Adipose tissue (tissue), 3 donors: Measurements from ENCODE around the gene SDHC. TPM values are rescaled to one million over a fixed set of nuclear protein-coding genes. Genes with fewer than 3 reads are reported as not detected.
"Not testable (repeated sequence)": the region's sequence is repeated elsewhere in the genome, so short reads cannot be mapped to it uniquely, and the experiment has no call there.

Source experiments
- H3K27ac ChIP-seq: one replicate; pipeline ENCODE4 v1.5.1; 2013; ENCODE audit warnings: low read depth, low read length
- WGBS, 3 donors: extraction: QIAGEN DNeasy Blood & Tissue Kit; methylation state at CpG; one replicate each; pipeline ENCODE4 v1.1.7; 2013; 5-methylcytosine and 5-hydroxymethylcytosine counted together
- polyA plus RNA-seq, 3 donors: library from polyadenylated mRNA; stranded (reverse); fragments of 200-250 nt; gene quantifications; one replicate each; pipeline ENCODE4 v1.2.3, GENCODE V29; 2013
- donor health status: healthy with polysubstance abuse.
- donor health status: Bipolar disorder and iron deficiency.
- donor health status: healthy.

The SDHC gene
- polyA plus RNA-seq, 3 donors = 76.3 to 230 (median 151) TPM

- WGBS, 3 donors = 58 to 86% (median 67%) methylated on average over 11 of the region's 11 CpGs
- no peak overlapping the region for H3K27ac ChIP-seq
These were observed 89.9 kb downstream of the SDHC start for GRCh38 chr1:161404051-161404597.

GRCh38 chr1:161406551-161406950 is 92.4 kb downstream of the SDHC start:
- not testable (repeated sequence) for H3K27ac ChIP-seq
- 96 to 98% (median 96%) methylated on average over 17 of the region's 17 CpGs for WGBS, 3 donors

GRCh38 chr1:161407451-161407985 is 93.3 kb downstream of the SDHC start:
- no peak overlapping the region for H3K27ac ChIP-seq
- 70 to 93% (median 89%) methylated on average over 6 of the region's 6 CpGs for WGBS, 3 donors

GRCh38 chr1:161408429-161409052 is 94.4 kb downstream of the SDHC start:
- no peak overlapping the region for H3K27ac ChIP-seq
- 62 to 81% (median 73%) methylated on average over 3 of the region's 3 CpGs for WGBS, 3 donors

- WGBS, 3 donors = 82 to 87% (median 82%) methylated on average over 13 of the region's 13 CpGs
- not testable (repeated sequence) for H3K27ac ChIP-seq
These were observed 95.9 kb downstream of the SDHC start for GRCh38 chr1:161409848-161410635.

- 85 to 89% (median 88%) methylated on average over 4 of the region's 4 CpGs for WGBS, 3 donors
- H3K27ac ChIP-seq = not testable (repeated sequence)
These were observed 96.4 kb downstream of the SDHC start for GRCh38 chr1:161410636-161410970.

Other genes starting within 250 kb of the SDHC start
- gene ARHGAP30, start 244.5 kb upstream of the SDHC start, polyA plus RNA-seq = 10 to 100 TPM in 1 of 3 donors, 1 to 10 TPM in 2; 2.3 to 10.8 (median 9.8) TPM
- gene NECTIN4, start 224.8 kb upstream of the SDHC start, polyA plus RNA-seq = 1 to 10 TPM in 1 of 3 donors, under 1 TPM in 1, not detected in 1; 0.52 to 3.3 TPM
- 1 to 10 TPM; 1.2 to 9.0 (median 1.5) TPM for gene KLHDC9, start 216.0 kb upstream of the SDHC start, polyA plus RNA-seq
- gene PFDN2, start 196.3 kb upstream of the SDHC start, polyA plus RNA-seq = 100 to 1,000 TPM in 2 of 3 donors, 10 to 100 TPM in 1; 53.0 to 201 (median 139) TPM
- gene NIT1, start 196.3 kb upstream of the SDHC start, polyA plus RNA-seq = 10 to 100 TPM; 23.7 to 48.1 (median 41.2) TPM
- gene DEDD, start 181.7 kb upstream of the SDHC start, polyA plus RNA-seq = 10 to 100 TPM; 17.4 to 46.3 (median 29.7) TPM
- 100 to 1,000 TPM; 100 to 147 (median 131) TPM for gene UFC1, start 160.4 kb upstream of the SDHC start, polyA plus RNA-seq
- gene USP21, start 154.9 kb upstream of the SDHC start, polyA plus RNA-seq = 10 to 100 TPM; 13.2 to 26.7 (median 18.8) TPM
- gene PPOX, start 148.0 kb upstream of the SDHC start, polyA plus RNA-seq = 10 to 100 TPM; 11.1 to 33.1 (median 16.2) TPM
- 10 to 100 TPM; 23.7 to 36.1 (median 26.4) TPM for gene B4GALT3, start 136.9 kb upstream of the SDHC start, polyA plus RNA-seq
- gene ADAMTS4, start 115.3 kb upstream of the SDHC start, polyA plus RNA-seq = 100 to 1,000 TPM in 1 of 3 donors, 10 to 100 TPM in 1, 1 to 10 TPM in 1; 5.9 to 188 (median 37.3) TPM
- gene NDUFS2, start 112.0 kb upstream of the SDHC start, polyA plus RNA-seq = 100 to 1,000 TPM in 1 of 3 donors, 10 to 100 TPM in 2; 68.4 to 163 (median 86.3) TPM
- gene FCER1G, start 99.1 kb upstream of the SDHC start, polyA plus RNA-seq = 100 to 1,000 TPM in 2 of 3 donors, 10 to 100 TPM in 1; 28.6 to 258 (median 227) TPM
- not detected for gene APOA2, start 90.8 kb upstream of the SDHC start, polyA plus RNA-seq
- 10 to 100 TPM in 2 of 3 donors, 1 to 10 TPM in 1; 3.8 to 12.6 (median 11.7) TPM for gene TOMM40L, start 88.3 kb upstream of the SDHC start, polyA plus RNA-seq
- gene NR1I3, start 76.2 kb upstream of the SDHC start, polyA plus RNA-seq = under 1 TPM in 2 of 3 donors, not detected in 1; 0.21 to 0.22 TPM
- under 1 TPM in 2 of 3 donors, not detected in 1; 0.26 to 0.52 TPM for gene PCP4L1, start 55.6 kb upstream of the SDHC start, polyA plus RNA-seq
- 1 to 10 TPM; 1.2 to 3.5 (median 2.6) TPM for gene MPZ, start 4.4 kb upstream of the SDHC start, polyA plus RNA-seq
- gene CFAP126, start 53.5 kb downstream of the SDHC start, polyA plus RNA-seq = under 1 TPM in 2 of 3 donors, not detected in 1; 0.10 to 0.63 TPM
- gene FCGR2A, start 191.1 kb downstream of the SDHC start, polyA plus RNA-seq = 10 to 100 TPM in 2 of 3 donors, 1 to 10 TPM in 1; 5.6 to 47.9 (median 45.3) TPM
- gene HSPA6, start 210.2 kb downstream of the SDHC start, polyA plus RNA-seq = 10 to 100 TPM in 1 of 3 donors, 1 to 10 TPM in 1, under 1 TPM in 1; 0.76 to 49.1 (median 4.4) TPM
- gene FCGR3A, start 235.4 kb downstream of the SDHC start, polyA plus RNA-seq = 10 to 100 TPM in 2 of 3 donors, 1 to 10 TPM in 1; 6.2 to 40.6 (median 32.5) TPM